ENCODE measurements around the gene CCDC191. TPM values are rescaled to one million over a fixed set of nuclear protein-coding genes. Genes with fewer than 3 reads are reported as not detected.

The CCDC191 gene
- total and polyA plus RNA-seq, 8 donors, result 2.8 to 8.7 (median 4.4) TPM

DNA sequence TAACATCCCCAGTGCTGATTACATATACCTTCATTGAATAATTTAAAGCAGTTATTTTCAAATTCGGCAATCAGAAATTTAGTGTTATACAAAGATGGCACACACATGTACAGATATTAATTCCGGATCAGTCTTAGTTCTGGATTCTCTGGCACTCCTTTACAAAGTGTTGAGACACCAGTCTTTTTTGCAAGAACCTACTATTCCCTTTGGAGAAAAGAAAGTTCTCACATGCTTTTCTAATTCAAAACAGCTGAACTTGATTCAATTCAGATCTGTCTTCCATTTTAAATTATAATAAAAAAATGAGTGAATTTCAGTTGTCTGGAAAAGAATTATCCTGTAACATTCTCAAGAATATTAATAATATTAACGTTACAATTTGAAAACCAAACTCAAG is 20.4 kb downstream of the CCDC191 start:
- H3K4me1 ChIP-seq, result no peaks in the 10 kb centered on the region
- ATAC-seq (no peak), FAIRE-seq (no peak), DNase-seq (no peak)
- 89 to 92% methylated on average over 3 of the region's 3 CpGs for WGBS, 2 donors
- no peak for TF ChIP-seq CTCF (IDR thresholded peaks at IDR 0.05)
- H3K27me3 ChIP-seq, result no peaks in the 10 kb centered on the region
- peaks cover 0 to 11% (median 0%) of the 10 kb centered on the region in 3 donors for H3K36me3 ChIP-seq
- H3K4me3 ChIP-seq, result no peak overlapping the region
- H3K27ac ChIP-seq, result no peak overlapping the region
- intact Hi-C loops (cut with DNase I), result no loop called here
- no peaks in the 10 kb centered on the region for H3K9me3 ChIP-seq

DNA sequence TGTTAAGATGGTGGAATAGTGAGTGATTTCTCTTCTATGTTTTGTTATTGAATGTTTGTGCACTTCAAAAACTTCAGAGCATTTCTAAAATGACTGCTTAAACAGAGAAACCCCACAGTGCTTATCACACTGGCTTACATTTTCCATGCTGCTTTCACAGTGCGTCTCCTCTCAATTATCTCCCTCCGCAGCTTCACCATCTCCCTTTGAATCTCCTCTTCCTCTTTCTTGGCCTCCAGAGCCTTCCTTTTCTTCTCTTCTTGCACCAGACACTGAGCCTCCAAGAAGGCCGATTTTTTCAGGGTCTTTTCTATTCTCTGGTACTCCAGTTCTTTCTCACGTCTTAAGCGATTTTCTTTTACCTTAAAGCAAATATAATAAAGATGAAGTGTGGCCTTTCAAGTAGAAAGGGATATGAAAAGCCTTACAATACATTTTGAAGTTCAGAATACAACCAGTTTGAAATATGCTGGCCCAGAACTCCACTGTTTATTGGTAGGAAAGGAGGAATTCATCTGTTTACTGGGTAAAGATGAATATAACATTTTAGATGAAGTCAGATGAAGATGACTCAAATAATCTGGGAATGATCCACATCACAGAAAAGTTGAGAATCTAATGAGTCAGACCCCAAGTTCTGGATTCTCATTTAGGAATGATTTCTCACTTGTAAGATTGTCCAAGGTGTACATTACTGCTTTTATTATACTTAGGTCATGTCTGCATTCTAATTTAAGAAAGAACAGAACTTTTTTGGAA is 21.4 kb downstream of the CCDC191 start:
- ATAC-seq, result no peak
- no peaks in the 10 kb centered on the region for H3K4me1 ChIP-seq
- no peak for TF ChIP-seq CTCF (IDR thresholded peaks at IDR 0.05)
- H3K27me3 ChIP-seq, result no peaks in the 10 kb centered on the region
- peaks cover 0 to 11% (median 0%) of the 10 kb centered on the region in 3 donors for H3K36me3 ChIP-seq
- intact Hi-C loops (cut with DNase I), result no loop called here
- no peak overlapping the region for H3K4me3 ChIP-seq
- no peaks in the 10 kb centered on the region for H3K9me3 ChIP-seq
- 84 to 86% methylated on average over 5 of the region's 5 CpGs for WGBS, 2 donors
- FAIRE-seq, result no peak
- no peak for DNase-seq
- no peak overlapping the region for H3K27ac ChIP-seq

- Histone ChIP-seq H3K4me1 (no peaks in the 10 kb centered on the region), H3K27ac (no peak overlapping the region), H3K36me3 (peaks cover 0 to 11% (median 0%) of the 10 kb centered on the region in 3 donors), H3K4me3 (no peak overlapping the region), H3K9me3 (no peaks in the 10 kb centered on the region), H3K27me3 (no peaks in the 10 kb centered on the region)
- intact Hi-C loops (cut with DNase I), result no loop called here
- FAIRE-seq (no peak), ATAC-seq (no peak), DNase-seq (no peak)
- TF ChIP-seq CTCF (IDR thresholded peaks at IDR 0.05), result no peak
These were observed 22.1 kb downstream of the CCDC191 start for GRCh38 chr3:114034211-114034610.

- Histone ChIP-seq H3K27me3 (no peaks in the 10 kb centered on the region), H3K4me1 (no peaks in the 10 kb centered on the region), H3K9me3 (no peaks in the 10 kb centered on the region), H3K27ac (no peak overlapping the region), H3K36me3 (peaks cover 0 to 11% (median 0%) of the 10 kb centered on the region in 3 donors), H3K4me3 (no peak overlapping the region)
- intact Hi-C loops (cut with DNase I), result no loop called here
- ATAC-seq (no peak), FAIRE-seq (no peak), DNase-seq (no peak)
- no peak for TF ChIP-seq CTCF (IDR thresholded peaks at IDR 0.05)
- WGBS, 2 donors, result 50 to 62% methylated on average over 1 of the region's 1 CpG
These were observed 22.6 kb downstream of the CCDC191 start for GRCh38 chr3:114033721-114034120.

GRCh38 chr3:114026331-114026730 is 30.0 kb downstream of the CCDC191 start:
- 62 to 79% methylated on average over 2 of the region's 2 CpGs for WGBS, 2 donors
- DNase-seq, result no peak
- ATAC-seq, result no peak
- Histone ChIP-seq H3K9me3 (no peaks in the 10 kb centered on the region), H3K4me1 (no peaks in the 10 kb centered on the region), H3K4me3 (no peak overlapping the region), H3K27me3 (no peaks in the 10 kb centered on the region), H3K27ac (no peak overlapping the region), H3K36me3 (no peaks in the 10 kb centered on the region)
- no peak for FAIRE-seq
- TF ChIP-seq CTCF (IDR thresholded peaks at IDR 0.05), result no peak
- intact Hi-C loops (cut with DNase I), result no loop called here

Measured in pancreas (tissue), 10 donors.